SKM-1 (cell line): Measurements from ENCODE around the gene SYNE4.
"Not testable (repeated sequence)": the region's sequence is repeated elsewhere in the genome, so short reads cannot be mapped to it uniquely, and the experiment has no call there.

Experiments
- DNase-seq: peaks from one replicate; lab custom pipeline; 2025; ENCODE audit not compliant: unreplicated experiment; lab: John Stamatoyannopoulos, UW

Gene SYNE4

GRCh38 chr19:36008336-36008978 lies at the start of gene SYNE4:
Gene SYNE4, minus strand, starts transcription at chr19:36008813. Its CDS starts 132 bp downstream, at chr19:36008681.
- no peak for DNase-seq

- DNase-seq, result peak; percentile 86
These were observed 46.4 kb upstream of the SYNE4 start, which contains the start of gene WDR62 for GRCh38 chr19:36054733-36055686. Gene WDR62, plus strand, starts transcription at chr19:36054897. Its CDS starts 75 bp downstream, at chr19:36054972.

- DNase-seq, result peak; percentile 96
These were observed 45.6 kb upstream of the SYNE4 start, which contains the start of gene THAP8 for GRCh38 chr19:36054119-36054732. Gene THAP8, minus strand, starts transcription at chr19:36054285. Its CDS starts 68 bp downstream, at chr19:36054217.

GRCh38 chr19:36051637-36052036 lies 43.0 kb upstream of the SYNE4 start:
- DNase-seq, result no peak

GRCh38 chr19:36051236-36051635 lies 42.6 kb upstream of the SYNE4 start:
- DNase-seq, result no peak

- no peak for DNase-seq
These were observed 40.6 kb upstream of the SYNE4 start for GRCh38 chr19:36049080-36049698.

GRCh38 chr19:36047835-36048234 lies 39.2 kb upstream of the SYNE4 start:
- DNase-seq, result no peak

- DNase-seq, result no peak
These were observed 37.9 kb upstream of the SYNE4 start for GRCh38 chr19:36046443-36047050.

GRCh38 chr19:36043952-36044351 lies 35.3 kb upstream of the SYNE4 start:
- no peak for DNase-seq

- no peak for DNase-seq
These were observed 33.2 kb upstream of the SYNE4 start for GRCh38 chr19:36041831-36042230.

- not testable (repeated sequence) for DNase-seq
These were observed 32.5 kb upstream of the SYNE4 start for GRCh38 chr19:36041092-36041491.

GRCh38 chr19:36040495-36040894 lies 31.9 kb upstream of the SYNE4 start:
- no peak for DNase-seq

GRCh38 chr19:36032251-36033104 lies 23.9 kb upstream of the SYNE4 start, which contains the start of gene CLIP3:
Gene CLIP3, minus strand, starts transcription at chr19:36032873. Its CDS starts 516 bp downstream, at chr19:36032357.
- no peak for DNase-seq

GRCh38 chr19:36031308-36031707 lies 22.7 kb upstream of the SYNE4 start:
- DNase-seq, result no peak

- no peak for DNase-seq
These were observed 21.9 kb upstream of the SYNE4 start for GRCh38 chr19:36030264-36031148.

GRCh38 chr19:36028313-36029041 lies 19.9 kb upstream of the SYNE4 start:
- no peak for DNase-seq

- no peak for DNase-seq
These were observed 19.1 kb upstream of the SYNE4 start for GRCh38 chr19:36027696-36028095.
